Measurements from ENCODE around the gene PCID2.
"Not testable (repeated sequence)": the region's sequence is repeated elsewhere in the genome, so short reads cannot be mapped to it uniquely, and the experiment has no call there.

Gene PCID2

DNA sequence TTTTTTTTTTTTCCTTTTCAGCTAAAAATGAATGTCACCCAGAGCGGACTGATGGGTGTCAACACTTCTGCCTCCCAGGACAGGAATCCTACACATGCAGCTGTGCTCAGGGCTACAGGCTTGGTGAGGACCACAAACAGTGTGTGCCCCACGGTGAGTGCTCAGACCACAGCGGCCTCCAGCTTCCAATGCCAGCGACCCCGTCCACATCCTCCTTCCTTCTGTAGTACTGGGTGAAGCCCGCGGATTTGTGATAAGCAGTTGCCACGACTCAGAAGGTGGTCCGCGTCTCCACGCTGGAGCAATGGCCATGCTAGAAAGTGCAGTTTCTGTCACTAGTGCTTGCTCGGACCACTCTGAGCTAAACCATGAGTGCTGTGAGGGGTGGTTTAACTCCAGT lies 44.0 kb downstream of the PCID2 start:
- DNase-seq (ENCODE audit: low spot score) = no peak

DNA sequence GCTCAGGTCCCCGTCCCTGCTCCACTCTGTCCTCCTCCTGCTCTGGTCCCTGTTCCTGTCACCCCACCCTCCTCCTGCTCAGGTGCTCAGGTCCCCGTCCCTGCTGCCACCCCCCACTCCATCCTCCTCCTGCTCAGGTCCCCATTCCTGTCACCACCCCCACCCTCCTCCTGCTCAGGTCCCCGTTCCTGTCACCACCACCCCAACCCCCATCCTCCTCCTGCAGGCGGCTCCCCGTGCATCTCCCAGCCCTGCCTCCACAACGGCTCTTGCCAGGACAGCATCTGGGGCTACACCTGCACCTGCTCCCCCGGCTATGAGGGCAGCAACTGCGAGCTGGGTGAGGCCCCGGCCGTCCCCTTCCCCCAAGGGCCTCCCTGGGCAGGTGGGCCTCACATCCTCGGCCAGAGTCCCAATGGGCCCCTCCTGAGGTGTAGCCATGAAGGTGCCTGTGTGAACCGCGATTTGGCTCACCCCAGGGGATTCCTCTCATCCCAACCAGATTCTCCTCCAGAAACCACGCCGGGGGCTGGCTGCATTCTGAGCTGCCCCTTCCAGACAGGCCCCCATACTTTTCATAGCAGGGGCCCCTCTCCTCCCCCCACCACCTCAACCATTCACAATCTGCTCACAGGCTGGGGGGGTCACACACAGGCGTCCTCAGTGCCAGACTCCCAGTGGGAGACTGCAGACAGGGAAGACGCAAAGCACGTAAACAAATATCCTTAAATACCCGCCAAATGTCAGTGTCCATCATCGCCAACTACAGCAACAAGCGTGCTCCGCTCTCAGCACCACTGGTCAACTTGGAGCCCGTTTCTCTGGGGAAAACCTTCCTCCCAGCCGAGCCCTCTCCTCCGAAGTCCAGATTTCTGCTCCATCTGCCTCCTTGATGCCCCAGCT lies 45.4 kb downstream of the PCID2 start:
- no peak for DNase-seq (ENCODE audit: low spot score)

DNA sequence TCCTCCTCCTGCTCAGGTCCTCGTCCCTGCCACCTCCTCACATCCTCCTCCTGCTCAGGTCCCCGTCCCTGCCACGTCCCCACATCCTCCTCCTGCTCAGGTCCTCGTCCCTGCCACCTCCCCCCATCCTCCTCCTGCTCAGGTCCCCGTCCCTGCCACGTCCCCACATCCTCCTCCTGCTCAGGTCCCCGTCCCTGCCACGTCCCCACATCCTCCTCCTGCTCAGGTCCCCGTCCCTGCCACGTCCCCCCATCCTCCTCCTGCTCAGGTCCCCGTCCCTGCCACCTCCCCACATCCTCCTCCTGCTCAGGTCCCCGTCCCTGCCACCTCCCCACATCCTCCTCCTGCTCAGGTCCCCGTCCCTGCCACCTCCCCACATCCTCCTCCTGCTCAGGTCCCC lies 46.5 kb downstream of the PCID2 start:
- not testable (repeated sequence) for DNase-seq (ENCODE audit: low spot score)

DNA sequence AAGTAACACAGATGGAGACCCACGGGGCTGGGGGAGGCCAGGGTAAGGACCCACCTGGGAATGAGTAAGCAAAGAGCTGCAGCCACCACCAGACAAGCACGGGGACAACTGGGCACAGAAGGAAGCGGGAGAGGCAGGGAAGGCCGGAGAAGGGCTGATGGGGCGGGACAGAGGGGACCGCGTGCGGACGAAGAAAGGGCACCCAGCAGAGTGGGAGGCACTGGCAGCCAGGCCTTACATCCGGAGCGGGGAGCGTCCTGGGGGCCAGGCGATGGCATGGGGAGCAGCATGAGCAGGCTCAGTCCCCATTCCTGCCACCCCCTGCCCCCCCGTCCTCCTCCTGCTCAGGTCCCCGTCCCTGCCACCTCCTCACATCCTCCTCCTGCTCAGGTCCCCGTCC lies 47.0 kb downstream of the PCID2 start:
- DNase-seq (ENCODE audit: low spot score) = no peak

DNA sequence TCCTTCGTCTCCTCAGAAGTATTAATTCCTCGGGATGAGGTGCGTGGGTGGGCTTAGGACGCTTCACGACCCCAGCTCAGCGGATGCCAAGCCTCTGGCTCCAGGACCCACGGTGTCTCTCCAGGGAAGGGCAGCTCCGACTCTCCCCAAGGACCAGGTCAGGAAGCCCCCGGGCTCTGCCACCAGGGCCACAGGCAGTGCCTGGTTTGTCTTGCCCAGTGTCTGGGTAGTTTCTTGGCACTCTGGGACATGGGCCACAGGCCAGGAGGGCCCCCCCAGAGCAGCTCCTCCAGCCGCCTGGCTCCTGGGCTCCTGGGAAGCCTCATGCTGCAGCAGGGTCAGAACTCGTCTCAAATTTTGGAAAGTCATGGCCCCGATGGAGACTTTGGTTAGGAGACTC lies 47.5 kb downstream of the PCID2 start:
- DNase-seq (ENCODE audit: low spot score) = no peak

DNA sequence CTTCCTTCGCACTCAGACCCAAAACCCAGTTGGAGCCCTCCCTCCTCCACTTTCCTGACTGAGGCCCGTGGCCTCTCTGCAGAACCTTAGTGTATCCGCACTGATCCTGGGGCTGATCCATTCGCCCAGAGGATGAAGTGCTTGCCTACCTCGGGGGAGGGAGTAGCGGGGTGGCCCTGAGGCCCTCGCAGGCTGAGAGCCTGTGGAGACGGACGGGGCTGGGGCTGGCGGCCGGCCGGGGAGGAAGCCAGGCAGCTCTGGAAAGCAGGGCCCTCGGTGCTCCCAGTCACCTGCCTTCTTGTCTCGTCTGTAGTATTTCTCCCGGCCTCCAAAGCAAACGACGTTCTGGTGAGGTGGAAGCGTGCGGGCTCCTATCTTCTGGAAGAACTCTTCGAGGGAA lies 48.8 kb downstream of the PCID2 start:
- DNase-seq (ENCODE audit: low spot score) = no peak

DNA sequence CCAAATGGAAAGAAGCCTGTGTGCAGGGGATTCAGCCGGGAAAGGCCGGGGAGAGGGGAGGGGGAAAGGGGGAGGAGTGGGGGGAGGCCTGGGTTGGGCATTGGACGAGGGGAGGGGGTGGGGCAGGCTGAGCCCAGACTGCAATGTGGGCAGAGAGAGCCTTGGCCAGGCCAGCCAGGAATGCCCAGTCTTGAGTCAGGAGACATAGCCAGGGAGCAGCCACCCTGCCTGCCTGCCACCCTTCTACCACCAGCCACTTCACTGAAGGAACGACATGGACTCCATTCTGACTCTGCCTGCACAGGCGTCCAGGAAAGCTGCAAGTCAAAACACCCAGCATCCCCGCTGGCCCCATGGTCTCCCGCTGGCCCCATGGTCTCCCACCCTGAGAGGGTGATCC lies 49.5 kb downstream of the PCID2 start:
- peak; percentile 11 for DNase-seq (ENCODE audit: low spot score)

DNA sequence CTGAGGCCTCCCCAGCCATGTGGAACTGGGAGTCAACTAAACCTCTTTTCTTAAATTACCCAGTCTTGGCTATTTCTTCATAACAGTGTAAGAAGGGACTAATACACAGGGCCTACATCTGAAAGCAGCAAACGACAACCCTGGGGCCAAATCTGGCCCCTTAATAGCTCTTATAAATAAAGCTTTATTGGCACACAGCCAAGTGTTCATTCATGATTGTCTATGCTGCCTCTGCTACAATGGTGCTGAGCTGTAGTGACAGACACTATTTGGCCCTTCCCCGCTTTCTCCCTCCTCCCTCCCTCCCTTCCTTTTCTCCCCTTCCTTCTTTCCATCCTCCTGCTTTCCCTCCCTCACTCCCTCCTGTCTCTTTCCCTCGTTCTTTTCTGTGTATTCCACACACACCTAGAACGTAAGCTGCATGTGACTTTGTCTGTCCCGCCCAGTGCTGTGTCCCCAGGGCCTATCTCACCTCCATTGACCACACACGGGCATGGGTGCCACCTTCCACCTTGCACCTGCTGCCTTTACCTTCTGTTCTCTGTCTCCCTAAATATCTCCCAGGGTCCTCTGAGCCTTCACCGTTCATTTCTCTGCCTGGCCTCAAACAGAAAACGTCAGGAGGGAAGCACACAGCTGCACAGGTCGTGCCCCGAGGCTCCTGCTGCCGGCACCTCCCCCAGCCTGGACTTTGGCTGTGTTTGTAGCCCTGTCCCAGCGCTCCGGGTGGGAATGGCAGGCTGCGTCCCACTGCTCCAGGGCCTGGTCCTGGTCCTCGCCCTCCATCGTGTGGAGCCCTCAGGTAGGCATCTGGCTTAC lies 50.3 kb downstream of the PCID2 start, which contains the start of gene PROZ:
PROZ (plus strand) TSS at position 720 of the 819 bp plus-strand sequence; CDS start at position 733, 13 bp downstream.
- DNase-seq (ENCODE audit: low spot score) = no peak

DNA sequence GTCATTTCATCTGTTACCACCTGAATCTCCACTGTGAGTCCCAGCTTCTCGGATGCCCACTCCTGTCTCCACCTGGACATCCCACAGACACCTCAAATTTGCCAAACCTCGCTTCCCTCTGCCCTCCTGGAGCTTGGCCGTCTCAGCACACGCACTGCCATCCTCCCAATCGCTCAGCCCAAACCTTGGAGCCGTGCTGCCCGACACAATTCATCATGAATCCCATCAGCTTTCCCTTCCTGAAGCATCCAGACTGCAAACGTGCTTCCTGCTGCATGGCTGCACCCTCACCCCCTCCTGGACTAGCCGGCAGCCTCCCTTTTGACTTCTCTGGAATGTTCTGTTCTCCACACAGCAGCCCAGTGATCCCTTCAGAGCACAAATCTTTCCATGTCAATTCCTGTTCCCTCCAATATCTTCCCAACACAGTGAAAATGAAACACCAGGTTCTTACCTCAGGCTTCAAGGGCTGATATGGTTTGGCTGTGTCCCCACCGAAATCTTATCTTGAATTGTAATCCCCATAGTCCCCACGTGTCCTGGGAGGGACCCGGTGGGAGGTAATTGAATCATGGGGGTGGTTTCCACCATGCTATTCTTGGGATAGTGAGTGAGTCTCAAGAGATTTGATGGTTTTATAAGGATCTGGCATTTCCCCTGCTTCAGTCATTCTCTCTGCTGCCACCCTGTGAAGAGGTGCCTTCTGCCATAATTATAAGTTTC lies 51.1 kb downstream of the PCID2 start:
- no peak for DNase-seq (ENCODE audit: low spot score)

DNA sequence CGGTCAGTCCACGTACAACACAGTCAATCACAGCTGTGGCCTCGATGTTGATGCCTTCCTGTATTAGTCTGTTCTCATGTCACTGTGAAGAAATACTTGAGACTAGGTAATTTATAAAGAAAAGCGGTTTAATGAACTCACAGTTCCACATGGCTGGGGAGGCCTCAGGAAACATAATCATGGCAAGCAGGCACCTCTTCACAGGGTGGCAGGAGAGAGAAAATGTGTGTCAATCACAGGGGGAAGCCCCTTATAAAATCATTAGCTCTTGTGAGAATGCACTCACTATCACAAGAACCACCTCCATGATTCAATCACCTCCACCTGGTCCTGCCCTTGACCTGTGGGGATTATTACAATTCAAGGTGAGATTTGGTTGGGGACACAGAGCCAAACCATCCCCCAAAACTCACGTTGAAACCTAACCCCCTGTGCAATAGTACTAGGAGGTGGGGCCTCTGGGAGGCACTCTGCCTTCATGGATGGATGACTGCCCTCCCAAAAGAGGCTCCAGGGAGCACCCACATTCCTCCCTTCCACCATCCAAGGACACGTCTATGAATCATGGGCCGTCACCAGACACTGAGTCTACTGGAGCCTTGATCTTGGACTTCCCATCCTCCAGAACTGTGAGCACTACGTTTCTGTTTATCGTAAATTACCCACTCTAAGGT lies 52.4 kb downstream of the PCID2 start:
- DNase-seq (ENCODE audit: low spot score) = no peak

DNA sequence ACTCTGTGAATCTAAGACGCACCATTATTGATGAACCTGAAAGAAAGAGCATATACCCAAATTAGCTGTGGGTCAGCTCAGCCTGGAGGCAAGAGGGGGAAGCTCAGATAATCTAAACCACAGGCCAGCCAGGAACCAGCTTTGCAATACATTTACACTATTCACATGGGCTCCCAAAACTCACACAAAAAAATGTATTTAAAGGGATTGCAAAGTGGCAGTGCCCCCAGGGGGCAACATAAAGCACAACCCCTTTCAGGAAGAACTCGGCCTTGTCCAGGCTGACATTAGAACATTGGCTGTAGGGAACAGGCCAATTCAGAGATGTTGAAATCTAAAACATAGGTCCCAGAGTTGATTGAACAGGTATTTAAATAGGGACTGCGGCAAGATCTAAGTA lies 53.3 kb downstream of the PCID2 start:
- DNase-seq (ENCODE audit: low spot score) = no peak

DNA sequence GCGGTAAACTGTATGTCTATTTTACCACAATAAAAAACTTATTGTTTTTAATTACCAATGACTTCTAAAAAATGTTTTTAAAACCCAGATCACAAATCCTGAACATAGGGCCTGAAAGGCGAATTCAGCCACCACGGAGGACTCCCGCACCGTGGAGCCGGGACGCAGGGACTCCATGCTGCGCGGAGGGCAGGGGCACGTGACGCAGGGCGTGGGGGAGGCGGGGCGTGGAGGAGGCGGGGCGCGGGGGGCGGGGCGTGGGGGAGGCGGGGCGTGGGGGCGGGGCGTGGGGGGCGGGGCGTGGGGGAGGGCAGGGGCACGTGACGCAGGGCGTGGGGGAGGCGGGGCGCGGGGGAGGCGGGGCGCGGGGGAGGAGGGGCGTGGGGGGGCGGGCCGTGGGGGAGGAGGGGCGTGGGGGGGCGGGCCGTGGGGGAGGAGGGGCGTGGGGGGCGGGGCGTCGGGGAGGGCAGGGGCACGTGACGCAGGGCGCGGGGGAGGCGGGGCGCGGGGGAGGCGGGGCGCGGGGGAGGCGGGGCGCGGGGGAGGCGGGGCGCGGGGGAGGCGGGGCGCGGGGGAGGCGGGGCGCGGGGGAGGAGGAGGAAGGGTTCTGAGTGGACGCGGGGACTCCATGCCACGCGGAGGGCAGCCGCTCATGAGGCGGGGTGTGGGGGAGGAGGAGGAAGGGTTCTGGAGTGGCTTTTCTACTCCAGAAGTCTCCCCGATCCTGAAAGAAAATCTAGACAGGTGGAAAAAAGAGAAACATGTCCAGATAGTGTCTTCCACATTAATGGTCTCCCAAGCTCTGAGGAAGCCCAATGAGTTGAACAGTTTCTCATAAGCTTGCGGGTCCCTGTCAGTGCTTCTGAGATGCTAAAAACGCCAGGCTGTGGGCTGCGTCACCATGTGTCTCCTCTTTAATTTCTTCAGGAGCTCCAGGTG lies 54.4 kb downstream of the PCID2 start:
- DNase-seq (ENCODE audit: low spot score) = peak; percentile 84

DNA sequence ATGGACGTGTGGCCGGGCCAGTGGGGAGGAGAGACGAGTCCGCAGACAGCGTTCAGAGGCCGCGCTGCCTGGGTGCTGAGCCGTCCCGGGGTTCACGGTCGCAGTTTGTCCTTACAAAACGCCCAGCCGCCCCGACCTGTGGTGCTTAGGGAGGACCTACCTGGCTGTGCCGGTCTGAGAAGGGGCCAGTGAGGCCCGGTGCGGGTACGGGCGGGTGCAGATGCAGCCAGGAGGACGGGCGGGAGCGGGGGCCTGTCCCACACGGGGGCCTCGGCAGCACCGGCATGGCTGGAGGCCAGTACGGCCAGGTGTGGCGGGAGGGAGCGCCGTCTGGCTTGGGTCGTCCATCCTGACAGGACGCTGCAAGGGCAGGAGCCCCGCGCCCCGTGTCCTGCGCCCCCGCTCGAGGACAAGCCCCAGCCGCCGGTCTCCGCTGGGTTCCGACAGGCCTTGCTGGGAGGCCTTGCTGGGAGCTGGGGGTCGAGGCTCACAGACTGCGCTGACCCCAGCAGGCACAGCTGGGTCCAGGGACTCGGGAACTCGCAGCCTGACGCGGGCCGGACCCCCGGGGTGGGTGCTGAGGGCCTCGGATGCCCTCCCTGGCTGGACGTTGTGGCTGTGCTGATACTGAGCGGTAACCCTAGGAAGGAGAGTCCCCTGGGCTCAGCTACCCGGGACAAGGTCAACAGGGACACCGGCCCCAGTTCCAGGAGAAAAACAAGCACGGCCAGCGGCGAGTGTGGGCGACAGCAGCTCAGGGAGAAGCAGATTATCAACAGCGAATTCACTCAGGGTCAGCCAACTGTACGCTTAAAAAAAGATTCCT lies 55.3 kb downstream of the PCID2 start:
- DNase-seq (ENCODE audit: low spot score) = peak; percentile 36

DNA sequence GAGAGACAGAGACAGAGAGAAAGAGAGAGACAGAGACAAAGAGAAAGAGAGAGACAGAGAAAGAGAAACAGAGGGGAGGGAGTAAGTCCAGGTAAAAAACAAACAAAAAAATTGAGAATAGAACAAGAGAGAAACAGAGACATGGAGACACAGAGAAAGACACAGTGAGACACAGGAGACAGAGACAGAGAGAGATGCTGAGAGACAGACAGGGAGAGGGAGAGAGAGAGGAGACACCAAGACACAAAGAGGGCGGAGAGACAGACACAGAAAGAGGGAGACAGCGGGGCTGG lies 55.8 kb downstream of the PCID2 start:
- no peak for DNase-seq (ENCODE audit: low spot score)

DNA sequence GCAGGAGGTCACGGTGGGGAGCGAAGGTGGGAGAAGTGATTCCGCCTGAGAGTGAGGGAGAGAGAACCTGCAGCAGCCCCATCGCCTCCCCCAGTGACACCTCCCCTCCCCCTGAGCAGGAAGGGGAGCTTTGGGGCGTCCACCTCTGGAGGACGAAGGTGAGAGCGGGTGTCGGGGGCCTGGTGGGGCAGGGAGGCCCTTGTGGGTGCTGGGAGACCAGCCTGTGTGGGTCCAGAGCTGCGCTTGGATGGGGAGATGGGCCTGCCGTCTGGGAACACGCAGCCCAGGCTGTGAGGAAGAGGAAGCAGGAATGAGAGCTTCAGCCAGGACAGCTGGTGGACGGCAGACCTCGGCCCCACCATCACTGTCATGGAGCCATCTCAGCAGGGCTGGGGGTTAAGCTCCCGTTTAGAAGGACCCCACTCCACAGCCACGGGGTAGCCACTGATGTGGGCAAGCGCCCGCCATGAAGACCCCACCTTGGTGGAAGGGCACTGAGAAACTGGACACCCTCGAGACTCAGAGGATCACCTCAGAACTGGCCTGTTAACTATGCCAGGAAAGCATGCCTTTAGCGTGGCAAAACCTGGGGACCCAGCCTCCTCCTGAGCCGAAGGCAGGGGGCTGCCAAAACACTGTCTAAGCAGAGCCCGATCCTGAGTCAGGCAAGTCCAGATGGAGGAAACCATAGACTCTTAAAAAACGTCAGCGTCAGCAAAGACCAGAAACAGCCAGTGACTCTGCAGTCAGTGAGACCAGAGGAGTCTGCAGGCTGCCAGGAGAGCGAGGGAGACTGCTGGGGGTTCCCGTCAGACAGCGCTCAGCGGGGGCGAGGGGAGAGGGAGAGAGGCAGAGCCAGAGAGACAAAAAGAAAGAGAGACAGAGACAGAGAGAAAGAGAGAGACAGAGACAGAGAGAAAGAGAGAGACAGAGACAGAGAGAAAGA lies 56.5 kb downstream of the PCID2 start:
- DNase-seq (ENCODE audit: low spot score) = peak; percentile 23

DNA sequence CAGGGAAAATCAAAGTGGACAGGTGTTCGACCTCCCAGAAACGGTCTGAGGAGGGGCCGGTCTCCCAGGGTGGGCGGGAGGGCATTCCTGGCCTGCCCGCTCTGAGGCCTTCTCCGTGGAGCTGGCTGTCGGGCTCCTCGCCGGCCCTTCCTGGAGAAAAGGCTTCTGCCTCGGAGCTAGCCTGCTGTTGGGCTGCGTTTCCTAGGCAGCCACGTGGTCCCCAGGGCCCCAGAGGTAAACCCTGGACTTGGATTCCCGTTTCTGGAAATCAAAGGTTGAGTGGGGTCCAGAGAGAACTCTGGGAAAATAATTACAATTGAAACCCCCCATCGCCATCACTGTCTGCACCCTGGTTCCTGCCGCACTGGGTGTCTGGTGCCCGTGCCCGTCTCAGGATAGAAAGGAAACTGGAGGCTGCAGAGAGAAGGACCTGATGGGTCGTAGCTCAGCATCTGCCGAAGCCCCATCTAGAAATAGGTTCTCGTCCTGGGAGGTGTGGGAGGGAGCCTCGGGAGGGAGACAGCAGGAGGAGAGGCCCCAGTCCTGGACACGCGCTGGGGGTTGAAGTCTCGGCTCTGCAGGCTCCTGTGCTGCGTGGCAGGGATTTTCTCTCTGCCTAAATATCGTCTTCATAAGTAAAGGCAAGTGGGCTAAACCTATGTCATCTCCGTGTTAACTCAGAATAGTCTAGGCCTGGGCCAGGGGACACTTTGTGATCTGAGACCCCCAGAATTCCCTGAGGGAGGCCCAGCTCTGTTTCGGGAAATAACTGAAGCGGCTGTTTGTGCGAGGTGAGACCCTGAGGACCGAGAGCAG lies 57.7 kb downstream of the PCID2 start:
- no peak for DNase-seq (ENCODE audit: low spot score)

DNA sequence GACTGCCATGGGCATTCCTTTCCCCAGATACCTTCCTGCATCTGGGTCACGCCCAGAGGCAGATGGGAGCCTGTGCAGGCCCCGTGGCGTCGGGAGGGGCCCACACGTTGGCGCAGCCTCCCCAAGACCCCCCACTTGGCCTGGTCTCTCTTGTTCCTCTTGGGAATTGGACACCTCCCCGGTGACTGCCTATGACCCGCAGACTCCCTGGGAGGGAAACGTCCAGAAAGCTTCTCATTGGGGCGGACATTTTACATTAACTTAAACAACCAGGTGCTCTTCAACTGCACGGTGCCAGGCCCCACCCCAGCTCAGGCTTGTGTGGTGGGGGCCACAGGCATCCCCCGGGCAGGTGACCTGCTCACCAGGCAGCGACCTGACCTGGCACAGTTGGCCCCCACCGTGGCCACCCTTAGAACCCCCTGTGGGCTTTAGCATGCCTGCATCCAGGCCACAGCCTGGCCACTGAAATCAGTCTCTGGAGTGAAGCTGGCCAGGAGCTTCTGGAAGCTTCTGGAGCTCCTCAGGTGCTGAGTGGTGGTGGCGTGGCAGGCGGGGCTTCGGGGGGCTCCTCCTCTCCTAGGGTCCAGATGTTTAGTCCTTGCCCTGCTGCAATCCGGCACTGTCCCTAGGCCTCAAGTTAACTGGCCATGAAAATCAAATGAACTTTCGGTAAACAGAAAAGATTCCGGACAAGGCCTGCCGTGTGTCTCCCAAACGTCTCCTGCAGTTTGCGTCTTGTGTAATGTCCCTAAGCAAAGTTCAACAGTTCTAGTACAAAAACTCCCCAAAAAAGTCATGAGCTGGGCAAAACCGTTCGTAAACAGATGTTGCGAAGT lies 58.5 kb downstream of the PCID2 start:
- DNase-seq (ENCODE audit: low spot score) = no peak
